A549 (cell line): ENCODE data around the gene PCGF1. TPM values are rescaled to one million over a fixed set of nuclear protein-coding genes. Genes with fewer than 3 reads are reported as not detected.

Experiments used
- ATAC-seq, 2 experiments: fragments of 200-7000 bp in 1 of 2; fragments of >200 bp in 1 of 2; cut with Nextera tagmentation in 1 of 2; cut with Tn5 transposase in 1 of 2; 3 replicates each; pipeline versions ENCODE4 v1.8.0 to v1.9.1; 2018 to 2020; ENCODE audit warnings: mild to moderate bottlenecking in 1 of 2, moderate library complexity in 1 of 2
- CTCF ChIA-PET: fragments of 300-600 bp; sonication (Branson Sonifier 250); formaldehyde crosslinking; extraction: SDS; loops from one replicate; lab custom pipeline; 2021; ENCODE audit warnings: antibody characterized with exemption, inconsistent platforms; lab: Yijun Ruan, JAX
- POLR2A ChIA-PET: fragments of 350-600 bp; formaldehyde crosslinking; extraction: SDS; loops from one replicate; lab custom pipeline; 2021; ENCODE audit warnings: antibody characterized with exemption, inconsistent platforms; lab: Yijun Ruan, JAX
- DNase-seq, 2 experiments: peaks; one replicate each; pipeline versions ENCODE4 v3.0.0 to v3.0.0-alpha.2; 2011 to 2016; ENCODE audit warnings: low read depth in 1 of 2, low spot score in 1 of 2
- FAIRE-seq: peaks from 2 replicates; lab custom pipeline; 2011; peaks lifted over from hg19 to GRCh38; lab: Jason Lieb, UNC
- H3K27ac ChIP-seq, 2 experiments: fragments of >200 bp; sonication (Bioruptor Twin); formaldehyde crosslinking; 3 replicates each; pipeline ENCODE4 v1.5.1; 2016 to 2017
- H3K4me1 ChIP-seq: fragments of >200 bp; sonication (Bioruptor Twin); formaldehyde crosslinking; 3 replicates; pipeline ENCODE4 v1.6.1; 2016
- H3K4me2 ChIP-seq: fragments of >200 bp; sonication (Bioruptor Twin); formaldehyde crosslinking; 3 replicates; pipeline ENCODE4 v1.6.1; 2016
- H3K4me3 ChIP-seq: fragments of >200 bp; sonication (Bioruptor Twin); formaldehyde crosslinking; 3 replicates; pipeline ENCODE4 v1.5.1; 2016
- H3K9me3 ChIP-seq: fragments of >200 bp; sonication (Bioruptor Twin); formaldehyde crosslinking; 3 replicates; pipeline ENCODE4 v1.6.1; 2016
- CBX2 ChIP-seq: fragments of 200-600 bp; sonication (generic); IDR thresholded peaks from 2 replicates; pipeline ENCODE4 v1.6.1; 2016; ENCODE audit warnings: low read depth, mild to moderate bottlenecking, borderline replicate concordance
- CBX8 ChIP-seq: fragments of 200-600 bp; sonication (generic); IDR thresholded peaks from 2 replicates; pipeline ENCODE4 v1.6.1; 2016
- CHD4 ChIP-seq: fragments of 200-600 bp; sonication (generic); IDR thresholded peaks from 2 replicates; pipeline ENCODE4 v1.6.1; 2016; ENCODE audit warnings: antibody characterized with exemption, mild to moderate bottlenecking, borderline replicate concordance
- HOXA7 ChIP-seq: fragments of 250-450 bp; sonication (Bioruptor Pico); IDR thresholded peaks from 2 replicates; pipeline ENCODE4 v1.5.0; 2020; ENCODE audit warnings: mild to moderate bottlenecking, moderate library complexity
- HOXB5 ChIP-seq: fragments of 250-450 bp; sonication (Bioruptor Pico); IDR thresholded peaks from 2 replicates; pipeline ENCODE4 v1.5.0; 2020; ENCODE audit warnings: mild to moderate bottlenecking, moderate library complexity
- KDM1A ChIP-seq: fragments of 200-600 bp; sonication (generic); IDR thresholded peaks from 2 replicates; pipeline ENCODE4 v1.6.1; 2016; ENCODE audit warnings: low read depth, mild to moderate bottlenecking
- MAFK ChIP-seq: fragments of 450-650 bp; IDR thresholded peaks from 2 replicates; pipeline ENCODE4 v1.6.1; 2014; ENCODE audit not compliant: partially characterized antibody
- MYC ChIP-seq: IDR thresholded peaks from 2 replicates; pipeline ENCODE4 v1.6.1; 2012; ENCODE audit warnings: mild to moderate bottlenecking, inconsistent platforms, low read length, improper control_type of control experiment, borderline replicate concordance
- NFE2L2 ChIP-seq: fragments of 150-350 bp; conservative IDR thresholded peaks from 2 replicates; pipeline ENCODE4 v1.6.1; 2014; ENCODE audit warnings: low read length
- POLR2AphosphoS2 ChIP-seq: conservative IDR thresholded peaks from 2 replicates; pipeline ENCODE4 v1.6.1; 2012; ENCODE audit warnings: low read length, improper control_type of control experiment, inconsistent platforms
- RCOR1 ChIP-seq: fragments of 150-350 bp; IDR thresholded peaks from 2 replicates; pipeline ENCODE4 v1.6.1; 2014; ENCODE audit warnings: antibody characterized with exemption, low read length, low read depth
- RNF2 ChIP-seq: fragments of 200-600 bp; sonication (generic); IDR thresholded peaks from 2 replicates; pipeline ENCODE4 v1.6.1; 2016; ENCODE audit warnings: low read depth, mild to moderate bottlenecking, antibody characterized with exemption, moderate library complexity, borderline replicate concordance
- TFCP2L1 ChIP-seq: fragments of 250-450 bp; sonication (Bioruptor Pico); IDR thresholded peaks from 2 replicates; pipeline ENCODE4 v1.5.0; 2021; ENCODE audit warnings: mild to moderate bottlenecking
- ZNF302 ChIP-seq: fragments of 250-450 bp; sonication (Bioruptor Pico); IDR thresholded peaks from 2 replicates; pipeline ENCODE4 v1.9.0; 2021; ENCODE audit warnings: inconsistent platforms, mild to moderate bottlenecking, moderate library complexity
- WGBS: methylation state at CpG from one replicate; pipeline ENCODE4 v1.1.6; 2017; ENCODE audit errors: missing lambda C conversion rate; 5-methylcytosine and 5-hydroxymethylcytosine counted together
- polyA plus RNA-seq, 4 experiments: library from polyadenylated mRNA; depleted of rRNA in 3 of 4; stranded (reverse); fragments of >200 nt; fragmentation: RNase III in 1 of 4; extraction: RNeasy Plus Mini Kit Qiagen cat#74134 plus additional on column Dnase treatment in 1 of 4; gene quantifications; 2 replicates in 3 of 4; 3 replicates in 1 of 4; pipeline ENCODE4 v1.2.3, GENCODE V29; 2011 to 2017
- TF ChIP-seq, protein P1 (sequence below): fragments of 250-450 bp; sonication (Bioruptor Pico); IDR thresholded peaks from 2 replicates; pipeline ENCODE4 v1.5.0; 2020; ENCODE audit warnings: low read depth, mild to moderate bottlenecking, moderate library complexity
- TF ChIP-seq, protein P2 (sequence below): fragments of >200 bp; sonication (Bioruptor Twin); formaldehyde crosslinking; IDR thresholded peaks from 3 replicates; pipeline ENCODE4 v1.6.1; 2016
- TF ChIP-seq, protein P3 (sequence below): IDR thresholded peaks from 2 replicates; pipeline ENCODE4 v1.6.1; 2012; ENCODE audit warnings: low read depth, borderline replicate concordance
- TF ChIP-seq, protein P4 (sequence below): fragments of >200 bp; sonication (Bioruptor Twin); formaldehyde crosslinking; IDR thresholded peaks from 2 replicates; pipeline ENCODE4 v1.6.1; 2016
- TF ChIP-seq, protein P5 (sequence below): IDR thresholded peaks from 2 replicates; pipeline ENCODE4 v1.6.1; 2012
- TF ChIP-seq, protein P6 (sequence below): fragments of 450-650 bp; IDR thresholded peaks from 2 replicates; pipeline ENCODE4 v1.6.1; 2014; ENCODE audit warnings: antibody characterized with exemption
- TF ChIP-seq, protein P7 (sequence below): fragments of 200-600 bp; sonication (generic); IDR thresholded peaks from 2 replicates; pipeline ENCODE4 v1.6.1; 2016; ENCODE audit warnings: antibody characterized with exemption, mild to moderate bottlenecking, moderate library complexity

PCGF1 gene
- polyA plus RNA-seq, 2 of the 4 experiments (the other 2 are of a cell fraction) = 32.2 to 53.6 TPM

DNA sequence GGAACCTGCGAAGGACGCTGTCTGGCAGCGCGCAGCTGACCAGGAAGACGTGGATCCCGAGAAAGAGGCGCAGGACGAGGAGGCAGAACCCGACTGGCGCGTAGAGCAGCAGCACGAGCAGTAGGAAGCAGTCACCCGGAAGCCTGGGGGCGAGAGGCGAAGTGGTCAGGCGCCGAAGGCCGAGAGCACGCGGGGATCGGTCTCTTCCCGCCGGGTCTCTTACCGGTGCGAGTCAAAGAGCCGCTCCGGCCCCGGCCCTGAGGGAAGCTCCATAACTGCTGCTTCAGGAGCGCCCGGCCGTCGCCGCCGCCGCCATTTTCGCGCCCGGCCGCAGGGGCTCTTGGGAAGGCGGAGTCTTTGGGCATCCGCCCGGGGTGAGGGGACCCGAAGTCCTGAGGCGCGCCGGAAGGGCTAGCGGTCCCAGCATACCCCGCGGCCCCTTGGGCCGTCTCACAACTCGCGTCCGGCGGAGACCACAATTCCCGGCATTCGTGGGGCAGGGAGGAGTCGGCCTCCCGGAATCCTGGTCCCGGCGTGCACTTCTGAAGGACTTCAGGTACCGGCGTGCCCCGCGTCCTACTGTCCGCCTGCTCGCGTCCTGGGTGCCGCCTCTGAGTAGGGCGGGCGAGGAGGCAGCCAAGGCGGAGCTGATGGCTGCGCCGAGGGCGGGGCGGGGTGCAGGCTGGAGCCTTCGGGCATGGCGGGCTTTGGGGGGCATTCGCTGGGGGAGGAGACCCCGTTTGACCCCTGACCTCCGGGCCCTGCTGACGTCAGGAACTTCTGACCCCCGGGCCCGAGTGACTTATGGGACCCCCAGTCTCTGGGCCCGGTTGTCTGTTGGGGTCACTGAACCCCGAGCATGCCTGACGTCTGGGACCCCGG lies 22.1 kb upstream of the PCGF1 start, which contains the start of the genes AUP1 and HTRA2 (continued):
- TF ChIP-seq TFCP2L1 (CRISPR knock-in tag) = 0 out of 2 replicates have a peak, but pooled peaks have one; percentile 43
- no peak for TF ChIP-seq RNF2
- no peak for TF ChIP-seq CBX8
- no peak for TF ChIP-seq KDM1A
- TF ChIP-seq MYC = peak; percentile 32; the same call in 1 of the 2 replicates
- TF ChIP-seq CBX2 = no peak
- no peak for TF ChIP-seq NFE2L2
- TF ChIP-seq POLR2AphosphoS2 = no peak
- no peak for TF ChIP-seq ZNF302
- TF ChIP-seq, protein P1, sequence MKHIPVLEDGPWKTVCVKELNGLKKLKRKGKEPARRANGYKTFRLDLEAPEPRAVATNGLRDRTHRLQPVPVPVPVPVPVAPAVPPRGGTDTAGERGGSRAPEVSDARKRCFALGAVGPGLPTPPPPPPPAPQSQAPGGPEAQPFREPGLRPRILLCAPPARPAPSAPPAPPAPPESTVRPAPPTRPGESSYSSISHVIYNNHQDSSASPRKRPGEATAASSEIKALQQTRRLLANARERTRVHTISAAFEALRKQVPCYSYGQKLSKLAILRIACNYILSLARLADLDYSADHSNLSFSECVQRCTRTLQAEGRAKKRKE (CRISPR knock-in tag) = no peak
- TF ChIP-seq, protein P2, sequence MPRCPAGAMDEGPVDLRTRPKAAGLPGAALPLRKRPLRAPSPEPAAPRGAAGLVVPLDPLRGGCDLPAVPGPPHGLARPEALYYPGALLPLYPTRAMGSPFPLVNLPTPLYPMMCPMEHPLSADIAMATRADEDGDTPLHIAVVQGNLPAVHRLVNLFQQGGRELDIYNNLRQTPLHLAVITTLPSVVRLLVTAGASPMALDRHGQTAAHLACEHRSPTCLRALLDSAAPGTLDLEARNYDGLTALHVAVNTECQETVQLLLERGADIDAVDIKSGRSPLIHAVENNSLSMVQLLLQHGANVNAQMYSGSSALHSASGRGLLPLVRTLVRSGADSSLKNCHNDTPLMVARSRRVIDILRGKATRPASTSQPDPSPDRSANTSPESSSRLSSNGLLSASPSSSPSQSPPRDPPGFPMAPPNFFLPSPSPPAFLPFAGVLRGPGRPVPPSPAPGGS = peak; percentile 83
- TF ChIP-seq, protein P3, sequence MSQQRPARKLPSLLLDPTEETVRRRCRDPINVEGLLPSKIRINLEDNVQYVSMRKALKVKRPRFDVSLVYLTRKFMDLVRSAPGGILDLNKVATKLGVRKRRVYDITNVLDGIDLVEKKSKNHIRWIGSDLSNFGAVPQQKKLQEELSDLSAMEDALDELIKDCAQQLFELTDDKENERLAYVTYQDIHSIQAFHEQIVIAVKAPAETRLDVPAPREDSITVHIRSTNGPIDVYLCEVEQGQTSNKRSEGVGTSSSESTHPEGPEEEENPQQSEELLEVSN = peak; percentile 74; the same call in 1 of the 2 replicates
- no peak for TF ChIP-seq MAFK
- TF ChIP-seq HOXB5 (CRISPR knock-in tag) = no peak
- TF ChIP-seq HOXA7 = no peak
- TF ChIP-seq, protein P4, sequence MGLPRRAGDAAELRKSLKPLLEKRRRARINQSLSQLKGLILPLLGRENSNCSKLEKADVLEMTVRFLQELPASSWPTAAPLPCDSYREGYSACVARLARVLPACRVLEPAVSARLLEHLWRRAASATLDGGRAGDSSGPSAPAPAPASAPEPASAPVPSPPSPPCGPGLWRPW = no peak
- TF ChIP-seq CHD4 = no peak
- TF ChIP-seq, protein P5, sequence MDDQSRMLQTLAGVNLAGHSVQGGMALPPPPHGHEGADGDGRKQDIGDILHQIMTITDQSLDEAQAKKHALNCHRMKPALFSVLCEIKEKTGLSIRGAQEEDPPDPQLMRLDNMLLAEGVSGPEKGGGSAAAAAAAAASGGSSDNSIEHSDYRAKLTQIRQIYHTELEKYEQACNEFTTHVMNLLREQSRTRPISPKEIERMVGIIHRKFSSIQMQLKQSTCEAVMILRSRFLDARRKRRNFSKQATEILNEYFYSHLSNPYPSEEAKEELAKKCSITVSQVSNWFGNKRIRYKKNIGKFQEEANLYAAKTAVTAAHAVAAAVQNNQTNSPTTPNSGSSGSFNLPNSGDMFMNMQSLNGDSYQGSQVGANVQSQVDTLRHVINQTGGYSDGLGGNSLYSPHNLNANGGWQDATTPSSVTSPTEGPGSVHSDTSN = peak; percentile 77
- TF ChIP-seq, protein P6, sequence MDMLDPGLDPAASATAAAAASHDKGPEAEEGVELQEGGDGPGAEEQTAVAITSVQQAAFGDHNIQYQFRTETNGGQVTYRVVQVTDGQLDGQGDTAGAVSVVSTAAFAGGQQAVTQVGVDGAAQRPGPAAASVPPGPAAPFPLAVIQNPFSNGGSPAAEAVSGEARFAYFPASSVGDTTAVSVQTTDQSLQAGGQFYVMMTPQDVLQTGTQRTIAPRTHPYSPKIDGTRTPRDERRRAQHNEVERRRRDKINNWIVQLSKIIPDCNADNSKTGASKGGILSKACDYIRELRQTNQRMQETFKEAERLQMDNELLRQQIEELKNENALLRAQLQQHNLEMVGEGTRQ = no peak
- no peak for TF ChIP-seq RCOR1

DNA sequence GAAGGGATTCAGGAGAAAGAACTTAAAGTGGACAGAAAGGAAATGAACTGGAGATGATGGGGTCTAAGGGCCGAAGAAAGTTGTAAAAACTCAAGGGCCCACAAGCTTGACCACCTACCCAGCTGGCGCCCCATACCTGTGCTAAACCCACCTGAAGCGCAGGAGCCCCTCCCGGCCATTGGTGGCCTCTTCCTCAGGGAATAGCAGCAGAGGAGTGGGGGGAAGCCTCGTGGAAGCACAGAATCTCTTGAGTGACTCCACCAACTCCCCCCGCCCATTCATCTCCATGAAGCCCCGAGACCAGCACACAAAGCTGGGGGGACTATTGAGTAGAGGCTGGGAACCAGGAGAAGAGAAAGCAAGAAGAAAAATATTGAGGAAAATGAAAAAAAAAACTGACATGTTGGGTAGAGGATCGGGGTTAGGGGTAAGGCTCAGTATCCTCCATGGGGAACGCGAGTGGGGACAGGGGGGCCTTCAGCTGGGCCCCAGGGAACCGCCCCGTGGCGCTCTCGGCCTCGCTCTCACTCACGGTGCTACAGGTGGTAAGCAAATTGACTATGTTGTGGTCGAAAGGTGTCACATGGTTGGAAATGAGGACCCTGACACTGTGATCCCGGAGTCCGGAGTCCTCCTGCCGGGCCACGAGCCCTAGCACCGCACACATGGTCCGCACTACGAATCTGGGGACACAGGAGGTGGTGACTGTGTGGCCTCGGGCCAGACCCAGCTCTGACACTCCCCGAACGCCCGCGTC lies 21.3 kb upstream of the PCGF1 start:
- Histone ChIP-seq H3K27ac (peak overlapping the region; percentile 93 to 96), H3K4me2 (peak overlapping the region; percentile 97), H3K4me3 (peak overlapping the region; percentile 57), H3K4me1 (peaks cover 17% of the 10 kb centered on the region), H3K9me3 (no peaks in the 10 kb centered on the region)
- ChIA-PET POLR2A (interaction anchor here (1.4 to 1.9 kb wide), 6 partner anchors 10 to 71 kb away, joined by 3 to 11 read pairs (median 6); partner anchors contain the start of genes CCDC142, TTC31 and WBP1), CTCF (interaction anchor here (1.3 to 8.5 kb wide), 8 partner anchors 11 to 194 kb away, joined by 3 to 92 read pairs (median 11); partner anchors contain the start of genes CCDC142, PCGF1 and TTC31)
- FAIRE-seq (no peak), DNase-seq (no peak), ATAC-seq (peak; percentile 34 to 38)
- TF ChIP-seq, protein P7, sequence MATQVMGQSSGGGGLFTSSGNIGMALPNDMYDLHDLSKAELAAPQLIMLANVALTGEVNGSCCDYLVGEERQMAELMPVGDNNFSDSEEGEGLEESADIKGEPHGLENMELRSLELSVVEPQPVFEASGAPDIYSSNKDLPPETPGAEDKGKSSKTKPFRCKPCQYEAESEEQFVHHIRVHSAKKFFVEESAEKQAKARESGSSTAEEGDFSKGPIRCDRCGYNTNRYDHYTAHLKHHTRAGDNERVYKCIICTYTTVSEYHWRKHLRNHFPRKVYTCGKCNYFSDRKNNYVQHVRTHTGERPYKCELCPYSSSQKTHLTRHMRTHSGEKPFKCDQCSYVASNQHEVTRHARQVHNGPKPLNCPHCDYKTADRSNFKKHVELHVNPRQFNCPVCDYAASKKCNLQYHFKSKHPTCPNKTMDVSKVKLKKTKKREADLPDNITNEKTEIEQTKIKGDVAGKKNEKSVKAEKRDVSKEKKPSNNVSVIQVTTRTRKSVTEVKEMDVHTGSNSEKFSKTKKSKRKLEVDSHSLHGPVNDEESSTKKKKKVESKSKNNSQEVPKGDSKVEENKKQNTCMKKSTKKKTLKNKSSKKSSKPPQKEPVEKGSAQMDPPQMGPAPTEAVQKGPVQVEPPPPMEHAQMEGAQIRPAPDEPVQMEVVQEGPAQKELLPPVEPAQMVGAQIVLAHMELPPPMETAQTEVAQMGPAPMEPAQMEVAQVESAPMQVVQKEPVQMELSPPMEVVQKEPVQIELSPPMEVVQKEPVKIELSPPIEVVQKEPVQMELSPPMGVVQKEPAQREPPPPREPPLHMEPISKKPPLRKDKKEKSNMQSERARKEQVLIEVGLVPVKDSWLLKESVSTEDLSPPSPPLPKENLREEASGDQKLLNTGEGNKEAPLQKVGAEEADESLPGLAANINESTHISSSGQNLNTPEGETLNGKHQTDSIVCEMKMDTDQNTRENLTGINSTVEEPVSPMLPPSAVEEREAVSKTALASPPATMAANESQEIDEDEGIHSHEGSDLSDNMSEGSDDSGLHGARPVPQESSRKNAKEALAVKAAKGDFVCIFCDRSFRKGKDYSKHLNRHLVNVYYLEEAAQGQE = no peak
- TF ChIP-seq MYC = no peak
- WGBS = 9% methylated on average over 27 of the region's 29 CpGs
